HG03521 (cell line): Measurements from ENCODE around the gene DDX51.

ENCODE experiments used
- ATAC-seq: cut with Tn5 transposase; IDR thresholded peaks from one replicate; pipeline ENCODE4 v1.9.1; 2021; ENCODE audit warnings: mild to moderate bottlenecking, moderate library complexity; ENCODE audit not compliant: unreplicated experiment

Gene DDX51

DNA sequence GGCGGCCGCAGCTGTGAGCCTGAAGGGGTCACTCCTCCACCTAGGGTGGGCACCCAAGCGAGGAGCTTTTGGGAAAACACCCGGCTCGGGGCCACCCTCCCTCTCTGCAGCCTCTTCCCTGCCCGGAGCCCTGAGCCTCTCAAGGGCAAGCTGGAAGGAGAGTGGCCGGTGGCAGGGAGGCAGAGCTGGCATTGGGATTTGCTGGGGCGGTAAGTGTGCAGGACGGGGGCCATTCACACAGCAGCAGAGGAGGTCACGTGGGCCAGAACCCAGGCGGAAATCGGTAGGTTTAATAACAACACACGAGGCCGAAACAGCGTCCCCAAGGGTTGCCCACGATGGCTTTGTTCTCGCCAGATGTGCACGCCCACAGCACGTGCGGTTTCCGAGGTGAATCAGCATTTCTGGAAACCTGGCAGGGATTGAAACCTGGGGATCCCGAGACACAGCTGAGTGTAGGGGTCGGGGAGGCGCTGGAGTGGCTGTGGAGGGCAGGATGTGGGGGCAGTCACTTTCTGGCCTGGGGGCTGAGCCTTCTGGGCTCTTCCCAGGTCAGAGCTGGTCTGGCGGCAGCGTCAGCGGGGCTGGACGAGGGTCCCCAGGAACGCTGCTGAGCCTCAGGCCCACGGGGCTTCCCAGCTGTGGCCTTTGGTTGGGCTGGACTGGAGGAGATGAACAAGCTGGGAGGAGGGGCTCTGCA is 23.6 kb upstream of the DDX51 start:
- no peak for ATAC-seq

DNA sequence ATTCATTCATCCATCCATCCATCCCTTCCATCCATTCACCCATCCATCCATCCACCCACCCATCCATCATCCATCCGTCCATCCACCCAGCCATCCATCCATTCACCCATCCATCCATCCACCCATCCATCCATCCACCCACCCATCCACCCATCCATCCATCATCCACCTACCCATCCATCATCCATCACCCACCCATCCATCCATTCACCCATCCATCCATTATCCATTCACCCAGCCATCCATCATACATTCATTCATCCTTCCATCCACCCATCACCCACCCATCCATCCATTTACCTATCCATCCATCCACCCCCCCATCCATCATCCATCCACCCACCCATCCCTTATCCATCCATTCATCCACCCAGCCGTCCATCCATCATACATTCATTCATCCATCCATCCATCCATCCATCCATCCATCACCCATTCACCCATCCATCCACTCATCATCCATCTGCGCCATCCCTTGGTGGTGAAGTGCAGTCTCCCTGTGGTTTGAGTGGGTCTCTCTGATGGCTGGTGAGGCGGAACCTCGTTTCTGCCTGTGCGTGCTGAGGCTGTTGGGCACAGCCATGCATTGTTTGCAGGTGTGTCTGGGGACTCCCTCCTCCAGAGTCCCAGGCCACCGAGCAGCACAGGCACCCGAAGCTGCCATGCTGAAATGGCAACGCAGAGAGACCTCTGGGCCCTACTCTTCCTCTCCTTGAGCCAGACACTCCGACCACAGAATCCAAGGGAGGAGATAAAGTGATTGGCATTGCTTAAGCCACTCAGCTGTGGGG is 22.9 kb upstream of the DDX51 start:
- ATAC-seq = no peak

DNA sequence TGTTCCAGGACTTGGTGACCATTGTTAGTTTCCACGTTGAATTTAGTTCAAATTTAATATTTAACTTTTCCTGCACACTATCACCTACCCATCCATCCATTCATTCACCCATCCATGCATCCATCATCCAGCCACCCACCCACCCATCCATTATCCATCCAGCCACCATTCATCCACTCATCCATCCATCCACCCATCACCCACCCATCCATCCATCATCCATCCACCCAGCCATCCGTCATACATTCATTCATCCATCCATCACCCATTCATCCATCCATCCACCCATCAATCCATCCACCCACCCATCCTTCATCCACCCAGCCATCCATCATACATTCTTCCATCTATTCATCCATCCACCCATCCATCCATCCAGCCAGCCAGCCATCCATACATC is 22.0 kb upstream of the DDX51 start:
- ATAC-seq = no peak

DNA sequence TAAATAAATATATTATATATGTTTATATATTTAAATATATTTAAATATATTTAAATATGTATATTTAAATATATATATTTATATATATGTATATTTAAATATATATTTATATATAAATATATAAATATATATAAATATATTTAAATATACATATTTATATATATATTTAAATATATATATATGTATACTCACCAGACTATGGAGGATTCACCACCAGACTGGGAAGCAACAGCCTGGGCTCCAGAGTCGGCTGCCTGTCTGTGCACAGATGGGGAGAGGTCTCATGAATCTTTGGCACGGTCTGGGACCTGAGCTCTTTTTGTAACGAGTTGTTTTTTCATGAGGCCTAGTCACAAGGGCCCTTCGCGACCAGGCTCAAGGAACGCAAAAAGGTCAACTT is 21.5 kb upstream of the DDX51 start:
- ATAC-seq = no peak

DNA sequence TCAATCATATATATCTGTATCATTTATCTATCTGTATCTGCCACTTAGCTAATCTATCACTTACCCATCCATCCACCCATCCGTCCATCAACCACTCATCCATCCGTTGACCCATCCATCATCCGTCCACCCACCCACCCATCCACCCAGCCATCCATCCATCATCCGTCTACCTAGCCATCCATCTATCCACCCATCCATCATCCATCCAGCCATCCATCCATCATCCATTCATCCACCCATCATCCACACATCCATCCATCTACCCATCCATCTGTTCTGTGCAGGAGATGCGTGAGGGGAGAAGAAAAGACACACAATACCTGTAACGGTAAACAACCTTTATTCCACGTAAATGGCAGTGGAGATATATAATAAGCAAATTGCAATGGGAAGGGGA is 20.3 kb upstream of the DDX51 start:
- no peak for ATAC-seq

DNA sequence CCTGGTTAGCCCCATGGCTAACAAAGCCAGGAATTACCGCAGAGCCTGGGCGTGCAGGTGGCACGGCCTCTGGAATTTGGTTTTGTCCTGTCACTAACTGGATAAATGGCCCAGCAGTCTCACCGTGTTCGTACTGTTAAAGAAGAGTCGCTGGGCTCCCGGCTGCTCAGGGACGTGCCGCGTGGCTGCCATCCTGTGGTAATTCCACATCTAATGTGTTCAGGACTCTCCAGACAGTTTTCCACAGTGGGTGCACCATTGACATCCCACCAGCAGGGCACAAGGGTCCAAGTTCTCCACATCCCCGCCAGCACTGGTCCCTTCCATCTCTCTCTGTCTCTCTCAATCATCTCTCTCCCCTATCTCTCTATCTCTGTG is 19.8 kb upstream of the DDX51 start:
- no peak for ATAC-seq

DNA sequence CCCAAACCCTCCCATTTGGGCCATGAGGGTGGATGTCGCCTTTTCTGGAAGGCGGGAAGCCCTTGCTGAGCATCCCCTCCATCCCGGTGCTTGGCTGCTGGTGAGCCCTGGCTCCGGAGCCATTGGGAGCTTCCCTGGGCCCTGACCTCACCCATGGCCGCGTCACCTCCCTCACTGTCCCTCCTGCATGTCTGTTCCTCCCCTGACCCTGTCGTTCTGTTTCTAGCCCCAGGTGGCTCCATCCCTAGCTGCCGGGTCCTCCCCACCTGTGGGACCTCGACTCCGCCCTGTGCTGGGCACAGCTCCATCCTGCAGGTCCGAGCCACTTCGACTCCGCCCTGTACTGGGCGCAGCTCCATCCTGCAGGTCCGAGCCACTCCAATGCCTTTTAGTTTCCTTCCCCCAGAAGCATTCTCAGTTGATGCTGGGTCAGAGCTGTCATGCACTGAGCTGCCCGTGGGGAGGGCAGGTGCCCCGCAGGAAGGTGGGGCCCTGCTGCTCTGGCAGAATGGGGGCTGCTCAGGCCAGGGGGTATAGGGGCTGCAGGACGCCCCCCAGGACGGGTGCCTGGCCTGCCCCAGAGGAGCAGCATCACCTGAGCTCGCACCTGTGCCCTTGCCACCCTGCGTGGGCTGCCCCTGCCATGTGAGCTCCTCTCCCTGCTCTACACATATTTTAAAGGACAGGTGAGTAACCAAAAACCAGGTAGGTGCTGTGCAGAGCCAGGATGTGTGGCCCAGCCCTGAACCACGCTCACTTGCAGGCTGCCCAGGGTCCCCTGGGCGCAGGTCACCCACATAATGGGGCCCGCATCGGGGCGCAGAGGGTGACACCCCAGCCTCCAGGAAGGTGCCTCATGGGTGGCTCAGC is 19.2 kb upstream of the DDX51 start:
- no peak for ATAC-seq

DNA sequence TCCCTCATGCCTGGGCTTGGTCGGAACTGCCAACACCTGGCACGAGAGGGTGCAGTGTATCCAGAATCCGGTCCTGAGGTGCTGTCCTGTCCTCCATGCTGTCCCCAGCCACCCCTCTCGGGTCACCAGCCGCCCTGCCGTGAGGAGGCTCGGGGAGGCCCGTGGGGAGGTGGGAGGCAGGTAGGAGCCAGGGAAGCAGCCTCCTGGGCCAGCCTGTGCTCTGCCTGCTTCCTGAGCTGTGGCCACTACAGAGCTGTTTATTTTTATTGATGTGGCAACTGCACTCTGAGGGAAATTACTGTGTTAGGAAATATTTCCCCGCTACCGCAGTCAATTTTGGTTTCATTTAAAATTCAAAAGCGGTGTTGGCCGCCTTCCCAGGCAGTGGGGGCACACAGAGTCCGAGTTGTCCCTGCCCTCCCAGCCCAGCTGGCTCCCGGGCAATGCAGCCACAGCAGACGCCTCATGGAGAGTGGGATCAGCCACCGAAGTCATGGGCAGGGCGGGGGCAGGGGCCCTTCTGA is 18.5 kb upstream of the DDX51 start:
- ATAC-seq = no peak

DNA sequence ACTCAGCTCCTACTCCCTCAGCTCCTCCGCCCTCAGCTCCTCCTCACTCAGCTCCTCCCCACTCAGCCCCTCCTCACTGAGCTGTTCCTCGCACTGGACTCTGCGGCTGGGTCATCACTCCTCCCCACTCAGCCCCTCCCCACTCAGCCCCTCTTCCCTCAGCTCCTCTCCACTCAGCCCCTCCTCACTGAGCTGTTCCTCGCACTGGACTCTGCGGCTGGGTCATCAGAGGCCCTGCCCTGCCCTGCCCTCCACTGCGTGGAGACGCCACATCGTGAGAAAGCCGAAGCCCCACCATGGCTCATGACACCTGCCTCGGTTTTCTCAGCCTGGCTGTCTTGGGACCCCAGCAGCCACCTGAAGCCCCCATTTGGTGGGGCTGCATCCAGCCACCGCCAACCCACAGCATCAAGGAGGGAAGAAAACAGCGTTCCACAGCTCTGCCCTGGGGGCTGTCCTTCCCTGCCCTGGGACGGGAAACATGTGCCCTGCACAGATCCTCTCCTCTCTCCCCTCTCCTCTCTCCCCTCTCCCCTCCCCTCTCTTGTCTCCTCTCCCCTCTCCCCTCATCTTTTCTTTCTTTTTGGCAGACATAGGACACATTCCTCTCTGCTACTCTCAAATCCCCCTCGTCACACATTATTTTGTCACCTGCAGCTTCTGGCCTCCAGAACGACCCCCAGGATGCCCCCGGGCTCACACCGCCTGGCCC is 17.8 kb upstream of the DDX51 start:
- no peak for ATAC-seq

DNA sequence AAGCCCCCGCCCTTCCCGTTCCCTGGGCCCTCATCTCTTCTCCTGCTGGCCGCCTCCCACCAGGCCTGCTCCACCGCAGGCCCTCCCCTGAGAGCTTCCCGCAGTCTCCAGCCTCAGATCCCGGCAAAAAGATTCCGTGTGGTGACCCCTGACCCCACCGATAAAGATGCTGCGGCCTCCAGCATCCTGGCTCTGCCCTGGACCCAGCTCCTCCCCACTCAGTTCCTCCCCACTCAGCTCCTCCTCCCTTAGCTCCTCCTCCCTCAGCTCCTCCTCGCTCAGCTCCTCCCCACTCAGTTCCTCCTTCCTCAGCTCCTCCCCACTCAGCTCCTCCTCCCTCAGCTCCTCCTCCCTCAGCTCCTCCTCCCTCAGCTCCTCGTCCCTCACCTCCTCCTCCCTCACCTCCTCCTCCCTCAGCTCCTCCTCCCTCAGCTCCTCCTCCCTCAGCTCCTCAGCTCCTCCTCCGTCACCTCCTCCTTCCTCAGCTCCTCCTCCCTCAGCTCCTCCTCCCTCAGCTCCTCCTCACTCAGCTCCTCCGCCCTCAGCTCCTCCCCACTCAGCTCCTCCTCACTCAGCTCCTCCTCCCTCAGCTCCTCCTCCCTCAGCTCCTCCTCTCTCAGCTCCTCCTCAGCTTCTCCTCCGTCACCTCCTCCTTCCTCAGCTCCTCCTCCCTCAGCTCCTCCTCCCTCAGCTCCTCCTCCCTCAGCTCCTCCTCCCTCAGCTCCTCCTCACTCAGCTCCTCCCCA is 17.1 kb upstream of the DDX51 start:
- ATAC-seq = no peak

DNA sequence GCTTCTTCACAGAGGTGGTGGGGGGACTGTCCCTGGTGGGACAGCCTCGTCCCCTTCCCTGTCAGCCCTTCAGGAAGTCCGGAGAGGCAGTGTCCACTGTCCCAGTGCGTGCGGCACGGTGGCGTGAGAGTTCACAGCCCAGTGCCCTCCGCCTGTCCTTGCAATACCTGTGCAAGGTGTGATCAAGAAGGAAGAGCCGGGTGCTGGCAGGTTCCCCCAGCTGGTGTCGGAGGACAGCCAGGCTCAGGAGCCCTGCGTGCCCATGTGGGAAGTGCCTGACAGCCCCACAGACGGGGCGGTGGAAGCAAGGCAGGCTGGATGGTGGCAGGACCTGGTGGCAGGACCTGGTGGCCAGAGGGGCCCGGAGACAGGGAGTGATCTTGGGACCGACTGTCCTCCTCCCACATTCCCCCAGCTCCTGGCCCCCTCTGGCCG is 16.5 kb upstream of the DDX51 start:
- no peak for ATAC-seq

DNA sequence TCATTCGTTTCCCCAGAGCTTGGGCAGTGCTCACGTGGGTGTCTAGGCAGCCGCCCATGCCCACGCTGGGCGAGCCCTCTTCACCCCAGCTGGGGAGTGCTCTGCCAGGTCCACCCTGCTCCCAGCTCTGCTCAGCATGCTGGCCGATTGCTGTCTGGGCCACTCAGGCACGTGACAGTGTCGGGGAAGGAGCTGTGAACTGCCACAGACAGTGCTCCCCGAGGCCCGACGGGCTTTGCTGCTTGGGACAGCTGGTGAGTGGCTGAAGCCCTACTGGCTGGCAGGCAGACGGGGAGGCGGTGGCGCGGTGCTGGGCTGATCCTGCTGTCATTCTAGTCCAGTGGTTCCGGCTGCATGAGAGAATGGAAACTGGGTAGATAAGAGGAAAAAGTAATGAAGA is 15.9 kb upstream of the DDX51 start:
- no peak for ATAC-seq

DNA sequence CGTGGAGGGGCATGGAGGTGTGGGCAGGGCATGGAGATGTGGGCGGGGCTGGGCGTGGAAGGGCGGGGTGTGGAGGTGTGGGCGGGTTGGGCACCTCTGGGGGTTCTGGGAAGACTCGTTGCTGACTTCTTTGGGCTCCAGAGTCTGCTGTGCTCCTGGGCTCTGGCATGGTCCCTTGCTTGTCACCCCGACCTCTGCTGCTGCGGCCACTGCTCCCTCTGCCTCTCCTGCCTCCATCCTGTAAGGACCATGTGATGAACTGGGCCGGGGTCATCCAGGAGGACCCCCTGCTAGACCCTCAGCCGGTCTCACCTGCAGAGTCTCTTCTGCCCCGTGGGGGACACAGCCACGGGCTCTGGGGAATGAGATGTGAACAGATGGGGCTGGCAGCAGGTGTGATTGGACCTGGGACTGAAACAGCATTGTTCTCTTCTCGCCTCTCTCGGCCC is 15.5 kb upstream of the DDX51 start:
- no peak for ATAC-seq

DNA sequence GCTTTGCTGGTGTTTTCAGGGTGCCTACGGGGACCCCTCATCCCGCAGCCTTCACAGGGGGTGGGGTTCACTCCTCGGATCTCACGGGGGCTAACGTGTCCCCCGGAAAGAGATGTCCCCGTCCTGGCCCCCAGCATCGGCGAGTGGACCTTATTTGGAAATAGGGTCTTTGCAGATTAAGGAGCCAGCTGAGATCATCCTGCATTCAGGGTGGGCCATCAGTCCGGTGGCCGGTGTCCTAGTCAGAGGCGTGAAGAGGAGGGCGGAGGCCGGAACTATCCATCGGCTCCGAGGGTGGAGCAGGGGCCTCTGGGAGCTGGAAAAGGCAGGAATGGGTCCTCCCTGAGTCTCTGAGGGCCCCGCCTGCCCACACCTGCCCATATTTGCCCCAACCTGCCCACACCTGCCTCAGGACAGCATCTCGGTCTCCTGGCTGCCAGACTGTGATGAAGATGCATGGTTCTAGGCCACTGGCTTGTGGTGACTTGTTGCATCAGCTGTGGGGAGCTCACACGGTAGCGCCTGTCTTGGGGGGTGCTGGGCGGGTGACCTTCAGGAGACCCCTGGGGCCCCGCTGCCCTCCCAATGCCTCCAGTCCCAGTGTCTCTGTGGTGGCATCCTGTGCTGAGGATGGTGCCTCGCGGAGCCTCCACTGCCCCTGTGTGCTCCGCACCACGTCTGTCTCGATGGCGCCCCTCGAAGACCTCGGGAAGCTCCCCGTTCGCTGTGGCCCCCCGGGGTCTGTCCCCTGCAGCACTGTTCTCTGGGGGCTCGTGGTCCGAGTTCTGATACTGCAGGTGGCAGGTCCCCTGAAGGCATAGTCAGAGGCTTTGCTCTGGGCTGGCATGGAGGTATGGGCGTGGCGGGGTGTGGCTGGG is 14.8 kb upstream of the DDX51 start:
- no peak for ATAC-seq

DNA sequence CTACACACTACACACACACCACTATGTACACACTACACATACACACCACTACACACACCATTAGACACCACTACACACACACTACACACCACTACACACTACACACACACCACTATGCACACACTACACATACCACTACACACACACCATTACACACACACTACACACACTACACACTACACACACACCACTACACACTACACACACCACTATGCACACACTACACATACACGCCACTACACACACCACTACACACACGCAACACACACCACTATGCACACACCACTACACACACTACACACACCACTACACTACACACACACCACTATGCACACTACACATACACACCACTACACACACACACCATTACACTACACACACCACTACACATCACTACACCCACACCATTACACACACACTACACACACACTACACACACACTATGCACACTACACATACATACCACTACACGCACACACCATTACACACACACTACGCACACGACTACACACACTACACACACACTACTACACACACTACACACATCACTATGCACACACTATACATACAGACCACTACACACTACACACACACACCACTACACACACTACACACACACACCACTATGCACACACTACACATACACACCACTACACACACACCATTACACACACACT is 13.8 kb upstream of the DDX51 start:
- no peak for ATAC-seq

DNA sequence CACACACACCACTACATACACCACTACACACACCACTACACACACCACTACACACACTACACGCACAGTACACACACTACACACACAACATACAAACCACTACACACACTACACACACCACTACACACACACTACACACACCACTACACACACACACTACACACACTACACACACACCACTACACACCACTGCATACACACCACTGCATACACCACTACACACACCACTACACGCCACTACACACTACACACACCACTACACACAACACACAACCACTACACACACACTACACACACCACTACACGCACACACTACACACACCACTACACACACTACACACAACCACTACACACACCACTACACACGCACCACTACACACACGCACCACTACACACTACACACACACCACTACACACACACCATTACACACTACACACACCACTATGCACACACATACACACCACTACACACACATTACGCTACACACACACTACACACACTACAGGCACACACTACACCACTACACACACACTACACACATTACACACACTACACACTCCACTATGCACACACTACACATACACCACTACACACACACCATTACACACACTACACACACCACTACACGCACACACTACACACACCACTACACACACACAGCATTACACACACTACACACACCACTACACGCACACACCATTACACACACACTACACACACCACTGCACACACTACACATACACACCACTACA is 12.6 kb upstream of the DDX51 start:
- no peak for ATAC-seq

DNA sequence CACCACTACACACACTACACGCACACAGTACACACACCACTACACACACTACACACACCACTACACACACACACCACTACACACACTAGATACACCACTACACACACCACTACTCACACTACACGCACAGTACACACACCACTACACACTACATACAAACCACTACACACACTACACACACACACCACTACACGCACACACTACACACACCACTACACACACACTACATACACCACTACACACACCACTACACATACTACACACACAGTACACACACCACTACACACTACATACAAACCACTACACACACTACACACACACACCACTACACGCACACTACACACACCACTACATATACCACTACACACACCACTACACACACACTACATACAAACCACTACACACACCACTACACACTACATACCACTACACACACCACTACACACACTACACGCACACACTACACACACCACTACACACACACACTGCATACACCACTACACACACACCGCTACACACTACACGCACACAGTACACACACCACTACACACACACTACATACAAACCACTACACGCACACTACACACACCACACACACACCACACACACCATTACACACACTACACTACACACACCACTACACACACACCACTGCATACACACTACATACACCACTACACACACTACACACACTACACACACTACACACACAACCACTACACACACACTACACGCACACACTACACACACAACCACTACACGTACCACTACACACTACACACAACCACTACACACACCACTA is 11.9 kb upstream of the DDX51 start:
- no peak for ATAC-seq
